ENCODE measurements around the gene COL28A1. TPM values are rescaled to one million over a fixed set of nuclear protein-coding genes. Genes with fewer than 3 reads are reported as not detected.

The COL28A1 gene
- total RNA-seq, 1 donor from 2014 or later, result 0.60 TPM

DNA sequence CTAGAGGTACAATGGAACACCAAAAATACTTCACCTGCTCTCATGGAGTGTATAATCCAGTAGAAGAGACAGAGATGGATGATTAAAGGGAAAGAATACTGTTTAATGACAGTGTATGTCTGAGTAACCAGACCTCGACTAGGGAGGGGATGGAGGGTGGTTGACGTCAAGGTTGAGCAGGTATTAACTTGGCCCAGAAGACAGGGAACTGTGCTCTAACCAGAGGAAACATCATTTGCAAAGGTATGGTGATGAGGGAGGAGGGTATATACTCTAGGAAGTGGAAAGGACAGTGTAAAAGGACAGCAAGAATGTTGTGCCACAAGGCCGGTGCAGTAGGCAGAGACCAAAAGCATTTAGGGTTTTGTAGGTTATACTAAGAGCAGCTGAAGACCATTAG, 33.9 kb upstream of the COL28A1 start:
- Mint-ChIP-seq H3K4me3 (no peak overlapping the region), H3K36me3 (peaks cover 46% of the 10 kb centered on the region), H3K4me1 (peaks cover 19% of the 10 kb centered on the region), H3K27ac (no peak overlapping the region), H3K27me3 (ENCODE audit: insufficient read depth, low read depth) (no peaks in the 10 kb centered on the region), H3K9me3 (peaks cover 31% of the 10 kb centered on the region)
- Histone ChIP-seq H3K27me3 (no peaks in the 10 kb centered on the region), H3K9me3 (ENCODE audit: low read depth) (no peaks in the 10 kb centered on the region), H3K79me2 (ENCODE audit: low read depth) (peaks cover 70% of the 10 kb centered on the region), H3F3A (ENCODE audit: low read depth) (peaks cover 7% of the 10 kb centered on the region), H3K4me2 (no peak overlapping the region), H3K9ac (no peak overlapping the region), H3K4me1 (peaks cover 10% of the 10 kb centered on the region), H2AFZ (replicated peaks) (no peak overlapping the region), H3K27ac (no peak overlapping the region), H3K36me3 (no peaks in the 10 kb centered on the region), H4K20me1 (ENCODE audit: low read depth) (no peaks in the 10 kb centered on the region), H3K4me3 (no peak overlapping the region)
- DNase-seq (ENCODE audit: low spot score), result no peak
- TF ChIP-seq EZH2 (IDR thresholded peaks at IDR 0.05), result no peak
- TF ChIP-seq CTCF (IDR thresholded peaks at IDR 0.05), result no peak
- no peak for TF ChIP-seq EZH2phosphoT487 (IDR thresholded peaks at IDR 0.05)

GRCh38 chr7:7569081-7569527, 33.4 kb upstream of the COL28A1 start:
- DNase-seq (ENCODE audit: low spot score), result no peak
- Mint-ChIP-seq H3K4me3 (peak overlapping the region; percentile 90), H3K9me3 (peaks cover 31% of the 10 kb centered on the region), H3K4me1 (peaks cover 19% of the 10 kb centered on the region), H3K36me3 (peaks cover 43% of the 10 kb centered on the region), H3K27ac (no peak overlapping the region), H3K27me3 (ENCODE audit: insufficient read depth, low read depth) (no peaks in the 10 kb centered on the region)
- H3K4me1 ChIP-seq, result peaks cover 10% of the 10 kb centered on the region
- H4K20me1 ChIP-seq (ENCODE audit: low read depth), result no peaks in the 10 kb centered on the region
- H2AFZ ChIP-seq (replicated peaks), result no peak overlapping the region
- no peaks in the 10 kb centered on the region for H3K9me3 ChIP-seq (ENCODE audit: low read depth)
- no peak overlapping the region for H3K27ac ChIP-seq
- peaks cover 7% of the 10 kb centered on the region for H3F3A ChIP-seq (ENCODE audit: low read depth)
- H3K36me3 ChIP-seq, result no peaks in the 10 kb centered on the region
- peak overlapping the region; percentile 86 for H3K4me2 ChIP-seq
- no peak overlapping the region for H3K9ac ChIP-seq
- peak overlapping the region; percentile 56 for H3K4me3 ChIP-seq
- TF ChIP-seq EZH2 (IDR thresholded peaks at IDR 0.05) (no peak), CTCF (IDR thresholded peaks at IDR 0.05) (no peak), EZH2phosphoT487 (IDR thresholded peaks at IDR 0.05) (no peak)
- H3K27me3 ChIP-seq, result no peaks in the 10 kb centered on the region
- peaks cover 65% of the 10 kb centered on the region for H3K79me2 ChIP-seq (ENCODE audit: low read depth)

GRCh38 chr7:7568553-7568952, 32.9 kb upstream of the COL28A1 start:
- Histone ChIP-seq H3K27ac (no peak overlapping the region), H3K9ac (peak overlapping the region; percentile 17), H3K9me3 (ENCODE audit: low read depth) (no peaks in the 10 kb centered on the region), H2AFZ (replicated peaks) (no peak overlapping the region), H3K4me3 (peak overlapping the region; percentile 56), H3F3A (ENCODE audit: low read depth) (peaks cover 7% of the 10 kb centered on the region), H3K4me1 (peaks cover 10% of the 10 kb centered on the region), H3K79me2 (ENCODE audit: low read depth) (peaks cover 65% of the 10 kb centered on the region), H3K4me2 (peak overlapping the region; percentile 86), H4K20me1 (ENCODE audit: low read depth) (no peaks in the 10 kb centered on the region), H3K36me3 (no peaks in the 10 kb centered on the region), H3K27me3 (no peaks in the 10 kb centered on the region)
- no peak for DNase-seq (ENCODE audit: low spot score)
- TF ChIP-seq CTCF (IDR thresholded peaks at IDR 0.05) (no peak), EZH2 (IDR thresholded peaks at IDR 0.05) (no peak), EZH2phosphoT487 (IDR thresholded peaks at IDR 0.05) (no peak)
- no peaks in the 10 kb centered on the region for H3K27me3 Mint-ChIP-seq (ENCODE audit: insufficient read depth, low read depth)
- peaks cover 37% of the 10 kb centered on the region for H3K36me3 Mint-ChIP-seq
- H3K9me3 Mint-ChIP-seq, result peaks cover 30% of the 10 kb centered on the region
- peak overlapping the region; percentile 90 for H3K4me3 Mint-ChIP-seq
- no peak overlapping the region for H3K27ac Mint-ChIP-seq
- peaks cover 19% of the 10 kb centered on the region for H3K4me1 Mint-ChIP-seq

All from neural progenitor cell (in vitro differentiated cells).